Dedifferentiated amniotic fluid mesenchymal stem cell (primary cell): ENCODE measurements around the gene R3HDM2.
A peak's percentile ranks its signal among the peaks of the same experiment; 100 is the strongest.
"Not testable (repeated sequence)": the region's sequence is repeated elsewhere in the genome, so short reads cannot be mapped to it uniquely, and the experiment has no call there.

Experiments
- DNase-seq: peaks from one replicate; pipeline ENCODE4 v3.0.0-alpha.2; 2016; ENCODE audit errors: extremely low spot score

Gene R3HDM2

GRCh38 chr12:57377103-57377840 lies 53.6 kb downstream of the R3HDM2 start:
- DNase-seq: no peak

- DNase-seq: no peak
Measured at GRCh38 chr12:57372233-57372632, 58.6 kb downstream of the R3HDM2 start.

DNA sequence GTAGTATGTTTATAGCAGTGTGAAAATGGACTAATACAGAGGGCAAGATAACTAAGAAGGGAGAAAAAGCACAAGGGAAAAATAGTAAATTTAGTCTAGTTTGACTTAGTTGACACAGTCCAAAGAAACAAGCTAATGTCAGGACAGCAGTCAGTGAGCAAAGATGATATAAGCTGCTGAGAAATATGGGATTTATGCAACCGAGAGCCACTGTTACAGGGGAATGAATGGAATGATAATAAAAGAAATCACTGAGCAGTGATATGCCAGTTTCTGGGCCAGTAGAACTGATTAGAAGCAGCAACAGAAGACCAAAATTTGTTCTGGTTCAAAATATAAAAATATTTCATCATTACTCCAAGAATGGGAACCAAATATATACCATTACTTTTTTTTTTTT lies 60.1 kb downstream of the R3HDM2 start:
- DNase-seq: peak; percentile 64

DNA sequence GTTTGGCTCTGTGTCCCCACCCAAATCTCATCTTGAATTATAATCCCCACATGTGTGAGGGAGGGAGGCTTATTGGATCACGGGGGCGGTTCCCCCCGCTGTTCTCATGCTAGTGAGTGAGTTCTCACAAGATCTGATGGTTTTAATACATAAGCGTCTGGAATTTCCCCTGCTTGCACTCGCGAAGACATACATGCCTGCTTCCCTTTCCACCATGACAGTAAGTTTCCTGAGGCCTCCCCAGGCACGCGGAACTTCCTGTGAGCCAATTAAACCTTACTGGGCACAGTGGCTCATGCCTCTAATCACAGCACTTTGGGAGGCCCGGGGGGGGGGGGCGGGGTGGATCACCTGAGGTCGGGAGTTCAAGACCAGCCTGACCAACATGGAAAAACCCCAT lies 60.8 kb downstream of the R3HDM2 start:
- DNase-seq: no peak

DNA sequence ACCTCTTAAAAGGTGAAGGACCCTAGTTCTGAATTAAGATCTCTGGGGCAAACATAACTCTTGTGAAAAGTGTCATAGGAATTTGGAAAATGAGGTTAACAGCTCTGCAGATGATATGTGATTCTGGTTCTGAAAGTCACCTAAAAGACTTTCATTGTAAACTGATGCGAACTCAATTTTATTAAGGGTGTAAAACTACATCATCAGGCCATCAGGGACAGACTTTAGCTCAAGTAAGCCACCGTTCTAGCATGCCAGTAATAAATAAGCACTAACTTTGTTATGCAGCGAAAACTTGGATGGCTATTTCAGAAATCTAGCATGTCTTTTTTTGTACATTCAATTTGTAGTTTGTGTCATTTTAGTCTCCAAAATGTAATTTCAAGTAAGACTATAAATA lies 61.6 kb downstream of the R3HDM2 start:
- no peak for DNase-seq

GRCh38 chr12:57368349-57369095 lies 62.3 kb downstream of the R3HDM2 start:
- DNase-seq: no peak

- no peak for DNase-seq
Measured at GRCh38 chr12:57367121-57367520, 63.7 kb downstream of the R3HDM2 start.

- no peak for DNase-seq
Measured at GRCh38 chr12:57366315-57366714, 64.5 kb downstream of the R3HDM2 start.

GRCh38 chr12:57364156-57364555 lies 66.7 kb downstream of the R3HDM2 start:
- not testable (repeated sequence) for DNase-seq

DNA sequence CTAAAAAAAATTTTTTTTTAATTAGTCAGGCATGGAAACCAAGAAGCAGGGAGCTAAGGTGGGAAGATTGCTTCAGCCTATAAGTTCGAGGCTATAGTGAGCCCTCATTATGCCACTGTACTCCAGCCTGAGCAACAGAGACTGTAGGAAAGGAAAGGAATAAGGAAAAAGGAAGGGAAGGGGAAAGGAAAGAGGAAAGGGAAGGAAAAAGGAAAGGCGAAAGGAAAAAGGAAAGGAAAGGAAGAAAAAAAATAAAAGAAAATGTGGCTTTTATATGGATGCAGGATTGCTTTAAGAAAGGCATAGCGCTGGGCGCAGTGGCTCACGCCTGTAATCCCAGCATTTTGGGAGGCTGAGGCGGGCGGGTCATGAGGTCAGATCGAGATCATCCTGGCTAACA lies 70.4 kb downstream of the R3HDM2 start:
- no peak for DNase-seq

GRCh38 chr12:57358646-57359045 lies 72.2 kb downstream of the R3HDM2 start:
- no peak for DNase-seq

DNA sequence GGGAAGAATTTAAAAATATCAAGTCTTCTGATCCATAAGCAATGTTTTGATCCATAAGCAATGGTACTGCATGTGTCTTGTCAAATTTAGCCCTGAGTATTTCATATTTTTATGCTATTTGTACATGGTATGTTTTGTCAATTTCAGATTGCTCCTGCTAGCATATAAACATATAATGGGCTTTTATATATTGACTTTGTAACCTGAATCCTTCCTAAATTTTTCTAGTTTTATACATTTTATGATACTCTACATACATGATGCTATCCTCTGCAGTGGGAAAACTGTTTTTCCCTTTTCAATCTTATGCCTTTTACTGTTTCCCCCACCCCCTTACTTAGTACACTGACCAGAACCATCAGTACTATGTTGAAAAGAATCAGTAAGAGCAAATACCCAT lies 75.1 kb downstream of the R3HDM2 start:
- no peak for DNase-seq

GRCh38 chr12:57352166-57352565 lies 78.7 kb downstream of the R3HDM2 start:
- no peak for DNase-seq

DNA sequence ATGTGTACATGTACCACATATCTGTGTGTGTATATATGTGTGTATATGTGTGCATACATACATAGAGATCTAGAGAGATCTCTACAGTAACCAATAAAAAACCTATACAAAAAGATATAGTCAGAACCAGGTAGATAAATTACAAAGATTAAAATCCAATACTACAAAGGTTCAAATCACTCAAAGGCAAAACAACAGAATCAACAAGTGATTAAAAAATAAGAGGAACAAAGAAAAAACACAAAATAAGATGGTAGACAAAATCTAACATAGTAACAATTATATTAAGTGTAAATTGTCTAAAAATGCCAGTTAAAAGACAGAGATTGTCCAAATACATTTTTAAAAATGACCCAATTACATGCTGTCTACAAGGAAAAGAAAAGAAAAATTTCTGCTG lies 83.6 kb downstream of the R3HDM2 start:
- no peak for DNase-seq

- no peak for DNase-seq
Measured at GRCh38 chr12:57343703-57344378, 87.0 kb downstream of the R3HDM2 start.

GRCh38 chr12:57342207-57342691 lies 88.6 kb downstream of the R3HDM2 start:
- no peak for DNase-seq

GRCh38 chr12:57341275-57341990 lies 89.4 kb downstream of the R3HDM2 start:
- no peak for DNase-seq

DNA sequence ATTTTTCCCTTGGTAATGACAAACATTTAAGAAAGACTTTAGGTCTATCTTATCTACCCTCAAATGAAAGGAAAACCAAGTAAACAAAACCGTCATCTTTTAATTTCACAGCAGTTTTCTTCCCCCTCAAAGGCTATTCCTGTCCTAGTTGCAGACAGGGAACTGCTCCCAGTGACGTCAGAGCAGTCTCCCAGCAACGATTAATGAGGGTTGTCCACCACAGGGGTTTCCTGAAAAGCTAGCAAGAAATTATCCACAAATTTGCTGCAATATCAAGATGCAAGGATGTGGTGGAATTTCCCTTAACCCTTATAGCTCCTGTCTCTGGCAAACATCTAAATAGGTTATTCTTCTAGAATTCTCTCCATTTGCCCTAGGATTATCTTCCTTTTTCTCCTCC lies 90.7 kb downstream of the R3HDM2 start:
- DNase-seq: peak; percentile 17

GRCh38 chr12:57336299-57336698 lies 94.5 kb downstream of the R3HDM2 start:
- not testable (repeated sequence) for DNase-seq

DNA sequence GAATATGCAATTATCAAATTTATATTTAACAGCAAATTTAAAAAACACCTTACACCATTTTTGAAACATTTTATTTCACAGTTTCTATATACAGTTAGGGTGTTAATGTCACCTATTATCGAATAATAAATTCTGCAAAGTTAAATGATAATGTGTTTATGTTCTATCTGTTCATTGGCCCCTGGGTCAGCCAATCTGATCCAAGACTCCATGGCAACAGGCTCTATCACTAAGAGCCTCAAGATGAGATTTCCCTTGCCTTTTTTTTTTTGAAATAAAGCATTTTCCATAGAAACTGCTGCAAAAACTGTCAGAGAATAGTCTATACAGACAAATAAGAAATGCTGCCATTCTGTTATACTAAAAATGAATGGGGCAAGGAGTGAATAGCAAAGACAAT lies 96.6 kb downstream of the R3HDM2 start:
- DNase-seq: no peak

DNA sequence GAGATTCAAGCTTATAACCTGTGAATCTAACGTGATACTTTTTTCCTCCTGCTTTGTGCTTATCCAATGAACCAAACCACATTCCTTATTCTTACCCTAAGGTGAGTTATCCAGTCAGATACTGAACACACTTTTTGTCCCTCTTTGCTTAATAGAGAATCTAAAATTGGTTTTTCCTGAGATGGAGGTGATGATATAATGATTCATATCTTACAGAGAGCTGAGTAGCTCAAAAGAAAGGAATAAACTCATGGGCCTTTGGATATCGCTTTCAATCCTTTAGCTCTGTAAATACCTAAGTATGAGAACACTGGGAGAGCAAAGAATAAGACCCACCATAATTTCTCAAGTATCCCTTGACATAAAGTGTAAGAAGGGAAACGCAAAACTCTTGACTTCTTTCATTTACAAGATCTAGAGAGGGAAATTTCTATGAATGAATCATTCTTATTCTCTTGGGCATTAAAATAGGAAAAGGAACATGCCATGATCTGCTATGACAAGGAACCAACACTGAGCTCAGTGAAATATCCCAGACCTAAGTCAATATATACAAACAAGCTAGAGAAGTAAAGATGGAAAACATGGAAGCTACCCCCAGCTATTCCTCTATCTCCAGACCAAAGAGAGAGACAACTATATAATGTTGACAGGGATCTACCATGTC lies 98.1 kb downstream of the R3HDM2 start:
- no peak for DNase-seq
